Stimulated activated CD8-positive, alpha-beta memory T cell treated with anti-CD3 and anti-CD28 coated beads, Interleukin-4, amount 100 ng/mL, for 1 hour (primary cell): ENCODE results near the gene JMJD7.

Source experiments
- DNase-seq, 2 donors: peaks; one replicate each; pipeline ENCODE4 v3.0.0-alpha.2; 2020; ENCODE audit warnings: low read depth in 2 of 2, low spot score in 1 of 2

Gene JMJD7

GRCh38 chr15:41881920-41882688 is 54.2 kb downstream of the JMJD7 start:
- no peak for DNase-seq

DNA sequence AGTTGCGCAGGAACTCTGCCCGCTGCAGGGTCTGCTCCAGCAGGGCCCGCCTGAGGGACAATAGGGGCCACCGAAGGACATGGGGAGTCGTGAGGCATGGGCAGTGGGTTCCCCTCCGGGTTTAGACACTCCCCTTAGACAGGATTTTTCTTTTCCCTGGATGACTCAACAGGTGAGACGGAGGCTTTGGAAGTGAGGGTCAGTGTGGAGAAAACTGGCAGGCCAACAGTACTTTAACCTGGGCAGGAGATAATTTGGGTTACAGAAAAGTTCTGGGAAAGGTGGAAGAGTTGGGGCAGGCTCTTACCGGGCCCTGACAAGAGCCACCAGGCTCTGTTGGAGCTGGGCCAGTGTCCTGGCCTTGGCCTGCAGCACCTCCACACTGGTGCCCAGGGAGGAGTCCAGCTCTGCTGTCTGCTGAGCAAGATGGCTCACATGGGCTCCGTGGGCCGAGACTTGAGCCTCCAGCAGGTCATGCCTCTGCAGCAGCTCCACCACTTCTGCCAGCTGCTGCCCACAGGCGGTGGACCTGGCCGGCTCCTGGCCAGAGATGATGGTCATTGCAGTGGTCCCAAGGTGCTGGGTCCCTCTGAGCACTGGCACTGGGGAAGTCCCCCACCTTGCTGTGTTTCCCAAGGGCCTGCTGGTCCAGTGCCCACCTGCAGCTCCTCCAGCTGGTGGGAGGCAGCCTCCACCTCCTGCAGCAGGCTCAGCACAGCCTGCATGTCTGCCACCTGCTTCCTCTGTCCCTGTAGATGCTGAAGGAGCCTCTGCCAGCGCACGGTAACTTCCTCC is 55.0 kb downstream of the JMJD7 start:
- DNase-seq = no peak

GRCh38 chr15:41883484-41883825 is 55.6 kb downstream of the JMJD7 start:
- no peak for DNase-seq

DNA sequence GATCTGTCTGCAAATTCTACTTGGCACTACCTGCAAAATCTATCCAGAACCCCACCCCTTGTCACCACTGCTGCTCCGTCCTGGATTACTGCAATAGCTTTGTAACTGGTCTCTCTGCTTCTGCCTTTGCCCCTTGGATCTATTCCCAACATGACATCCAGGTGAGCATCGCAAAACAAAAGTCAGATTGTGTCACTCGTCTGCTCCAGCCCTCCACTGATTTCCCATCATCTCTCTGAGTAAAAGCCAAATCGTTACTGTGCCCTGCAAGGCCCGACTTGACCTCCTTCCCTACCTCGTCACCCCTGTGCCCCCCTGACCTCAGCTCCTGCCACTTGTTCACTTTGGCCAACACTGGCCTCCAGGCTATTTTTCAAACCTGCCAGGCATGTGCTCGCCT is 56.6 kb downstream of the JMJD7 start:
- DNase-seq = no peak

GRCh38 chr15:41885321-41885720 is 57.4 kb downstream of the JMJD7 start:
- DNase-seq = no peak

- no peak for DNase-seq
Measured at GRCh38 chr15:41885841-41886240, 57.9 kb downstream of the JMJD7 start.

- no peak for DNase-seq
Measured at GRCh38 chr15:41886741-41887140, 58.8 kb downstream of the JMJD7 start.

DNA sequence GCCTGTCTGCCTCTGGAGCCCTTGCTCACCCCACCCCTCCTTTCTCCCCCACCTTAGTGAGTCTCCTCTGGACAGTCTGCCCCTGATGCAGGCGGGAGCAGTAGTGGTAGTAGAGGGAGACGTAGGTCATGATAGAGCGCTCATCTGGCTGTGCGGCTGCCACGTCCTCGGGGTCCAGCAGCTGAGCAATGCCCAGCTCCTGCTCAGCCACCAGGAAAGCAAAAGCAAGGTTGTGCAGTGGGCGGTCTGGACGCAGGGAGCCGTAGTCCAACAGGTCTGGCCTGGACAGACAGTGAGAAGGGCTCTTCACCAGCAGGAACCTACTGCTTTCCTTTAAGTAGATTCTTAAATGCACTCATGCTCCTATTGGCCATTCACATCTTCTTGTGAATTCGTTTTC is 59.3 kb downstream of the JMJD7 start:
- no peak for DNase-seq
